ENCODE measurements around the gene CPEB1.
"Not testable (repeated sequence)": the region's sequence is repeated elsewhere in the genome, so short reads cannot be mapped to it uniquely, and the experiment has no call there.

The CPEB1 gene

GRCh38 chr15:82648257-82649103, 1.3 kb upstream of the CPEB1 start:
- no peak for DNase-seq

- no peak for DNase-seq
Observed at GRCh38 chr15:82647835-82648256, 683 bp upstream of the CPEB1 start.

GRCh38 chr15:82646250-82647044, 716 bp downstream of the CPEB1 start:
- DNase-seq, result no peak

- not testable (repeated sequence) for DNase-seq
Observed at GRCh38 chr15:82644967-82645852, 2.0 kb downstream of the CPEB1 start.

- DNase-seq, result no peak
Observed at GRCh38 chr15:82643992-82644391, 3.2 kb downstream of the CPEB1 start.

GRCh38 chr15:82642656-82643055, 4.5 kb downstream of the CPEB1 start:
- DNase-seq, result no peak

- DNase-seq, result no peak
Observed at GRCh38 chr15:82641129-82641798, 5.9 kb downstream of the CPEB1 start.

- DNase-seq, result no peak
Observed at GRCh38 chr15:82640672-82641071, 6.5 kb downstream of the CPEB1 start.

- no peak for DNase-seq
Observed at GRCh38 chr15:82635798-82636197, 11.4 kb downstream of the CPEB1 start.

- no peak for DNase-seq
Observed at GRCh38 chr15:82630033-82630432, 17.1 kb downstream of the CPEB1 start.

- no peak for DNase-seq
Observed at GRCh38 chr15:82625136-82625535, 22.0 kb downstream of the CPEB1 start.

- no peak for DNase-seq
Observed at GRCh38 chr15:82624438-82624837, 22.7 kb downstream of the CPEB1 start.

GRCh38 chr15:82624008-82624407, 23.2 kb downstream of the CPEB1 start:
- DNase-seq, result no peak

GRCh38 chr15:82621970-82622369, 25.2 kb downstream of the CPEB1 start:
- DNase-seq, result no peak

GRCh38 chr15:82613747-82614146, 33.4 kb downstream of the CPEB1 start:
- DNase-seq, result no peak

GRCh38 chr15:82611348-82611747, 35.8 kb downstream of the CPEB1 start:
- DNase-seq, result no peak

GRCh38 chr15:82602195-82602594, 45.0 kb downstream of the CPEB1 start:
- DNase-seq, result no peak

GRCh38 chr15:82599862-82600261, 47.3 kb downstream of the CPEB1 start:
- no peak for DNase-seq

GRCh38 chr15:82597815-82598214, 49.3 kb downstream of the CPEB1 start:
- no peak for DNase-seq

GRCh38 chr15:82595766-82596165, 51.4 kb downstream of the CPEB1 start:
- no peak for DNase-seq

- no peak for DNase-seq
Observed at GRCh38 chr15:82595203-82595602, 52.0 kb downstream of the CPEB1 start.

GRCh38 chr15:82587805-82588204, 59.4 kb downstream of the CPEB1 start:
- DNase-seq, result no peak

Data from amniotic stem cell (primary cell).